Measurements from ENCODE around the gene PCDHGB4. TPM values are rescaled to one million over a fixed set of nuclear protein-coding genes. Genes with fewer than 3 reads are reported as not detected.
A peak's percentile ranks its signal among the peaks of the same experiment; 100 is the strongest.
"Not testable (repeated sequence)": the region's sequence is repeated elsewhere in the genome, so short reads cannot be mapped to it uniquely, and the experiment has no call there.

Gene PCDHGB4
- total RNA-seq, 4 donors from 2014 or later: 3.8 to 5.5 (median 4.6) TPM

- no peak overlapping the region for H3K4me3 ChIP-seq
- 43% methylated on average over 16 of the region's 21 CpGs for WGBS
- intact Hi-C loops (cut with DNase I): no loop called here
Measured at GRCh38 chr5:141393267-141393666, 5.8 kb downstream of the PCDHGB4 start.

DNA sequence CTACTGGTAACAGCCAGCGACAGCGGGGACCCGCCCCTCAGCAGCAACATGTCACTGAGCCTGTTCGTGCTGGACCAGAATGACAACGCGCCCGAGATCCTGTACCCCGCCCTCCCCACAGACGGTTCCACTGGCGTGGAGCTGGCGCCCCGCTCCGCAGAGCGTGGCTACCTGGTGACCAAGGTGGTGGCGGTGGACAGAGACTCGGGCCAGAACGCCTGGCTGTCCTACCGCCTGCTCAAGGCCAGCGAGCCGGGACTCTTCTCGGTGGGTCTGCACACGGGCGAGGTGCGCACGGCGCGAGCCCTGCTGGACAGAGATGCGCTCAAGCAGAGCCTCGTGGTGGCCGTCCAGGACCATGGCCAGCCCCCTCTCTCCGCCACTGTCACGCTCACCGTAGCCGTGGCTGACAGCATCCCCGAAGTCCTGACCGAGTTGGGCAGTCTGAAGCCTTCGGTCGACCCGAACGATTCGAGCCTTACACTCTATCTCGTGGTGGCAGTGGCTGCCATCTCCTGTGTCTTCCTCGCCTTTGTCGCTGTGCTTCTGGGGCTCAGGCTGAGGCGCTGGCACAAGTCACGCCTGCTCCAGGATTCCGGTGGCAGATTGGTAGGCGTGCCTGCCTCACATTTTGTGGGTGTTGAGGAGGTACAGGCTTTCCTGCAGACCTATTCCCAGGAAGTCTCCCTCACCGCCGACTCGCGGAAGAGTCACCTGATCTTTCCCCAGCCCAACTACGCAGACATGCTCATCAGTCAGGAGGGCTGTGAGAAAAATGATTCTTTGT lies 7.1 kb downstream of the PCDHGB4 start:
- DNase-seq (ENCODE audit: extremely low spot score); H3K4me1 ChIP-seq; H3K4me3 ChIP-seq; H3K27ac ChIP-seq (replicated peaks in 1 of 4); H3K27me3 ChIP-seq; intact Hi-C loops (cut with DNase I): not testable (repeated sequence)
- Histone ChIP-seq H3K36me3 (peaks cover 0 to 12% (median 4%) of the 10 kb centered on the region in 4 donors), H3K9me3 (peaks cover 24 to 97% (median 95%) of the 10 kb centered on the region in 4 donors)
- WGBS: 28% methylated on average over 21 of the region's 53 CpGs

More at GRCh38 chr5:141393267-141393666, 5.8 kb downstream of the PCDHGB4 start:
- TF ChIP-seq CTCF (IDR thresholded peaks at IDR 0.05): no peak
- Histone ChIP-seq H3K27ac (replicated peaks in 1 of 4) (no peak overlapping the region), H3K4me1 (no peaks in the 10 kb centered on the region), H3K27me3 (peaks cover 0 to 12% (median 0%) of the 10 kb centered on the region in 4 donors), H3K9me3 (peaks cover 12 to 97% (median 95%) of the 10 kb centered on the region in 4 donors), H3K36me3 (peaks cover 0 to 12% (median 5%) of the 10 kb centered on the region in 4 donors)
- no peak for DNase-seq (ENCODE audit: extremely low spot score)

- H3K36me3 ChIP-seq; DNase-seq (ENCODE audit: extremely low spot score); intact Hi-C loops (cut with DNase I); H3K27ac ChIP-seq (replicated peaks in 1 of 4); H3K4me1 ChIP-seq: not testable (repeated sequence)
- peak within 1 kb of the TSS; percentile 20 to 44 (median 28) for H3K4me3 ChIP-seq
- 9% methylated on average over 20 of the region's 43 CpGs for WGBS
- peaks cover 21 to 94% (median 93%) of the 10 kb centered on the region in 4 donors for H3K9me3 ChIP-seq
- peak; percentile 14 to 40 (median 37) for TF ChIP-seq CTCF (IDR thresholded peaks at IDR 0.05)
- H3K27me3 ChIP-seq: peaks cover 0 to 13% (median 0%) of the 10 kb centered on the region in 4 donors
Measured at GRCh38 chr5:141397756-141398551, 10.5 kb downstream of the PCDHGB4 start, which contains the start of gene PCDHGB5. Gene PCDHGB5, plus strand, starts transcription at chr5:141397947. Its CDS starts 181 bp downstream, at chr5:141398128.

- H3K9me3 ChIP-seq: peaks cover 23 to 94% (median 93%) of the 10 kb centered on the region in 4 donors
- peaks cover 0 to 6% (median under 1%) of the 10 kb centered on the region in 4 donors for H3K36me3 ChIP-seq
- TF ChIP-seq POLR2AphosphoS5 (IDR thresholded peaks at IDR 0.05): no peak
- no peak for TF ChIP-seq POLR2A (IDR thresholded peaks at IDR 0.05; ENCODE audit: low read depth)
- no peak for TF ChIP-seq EP300 (IDR thresholded peaks at IDR 0.05)
- TF ChIP-seq CTCF (IDR thresholded peaks at IDR 0.05): no peak
- H3K4me3 ChIP-seq: no peak overlapping the region
- no peaks in the 10 kb centered on the region for H3K4me1 ChIP-seq
- WGBS: 23% methylated on average over 11 of the region's 15 CpGs
- H3K27me3 ChIP-seq: peaks cover 0 to 9% (median 0%) of the 10 kb centered on the region in 4 donors
- no peak overlapping the region for H3K27ac ChIP-seq (replicated peaks in 1 of 4)
- intact Hi-C loops (cut with DNase I): no loop called here
- no peak for DNase-seq (ENCODE audit: extremely low spot score)
Measured at GRCh38 chr5:141398608-141399007, 11.1 kb downstream of the PCDHGB4 start.

DNA sequence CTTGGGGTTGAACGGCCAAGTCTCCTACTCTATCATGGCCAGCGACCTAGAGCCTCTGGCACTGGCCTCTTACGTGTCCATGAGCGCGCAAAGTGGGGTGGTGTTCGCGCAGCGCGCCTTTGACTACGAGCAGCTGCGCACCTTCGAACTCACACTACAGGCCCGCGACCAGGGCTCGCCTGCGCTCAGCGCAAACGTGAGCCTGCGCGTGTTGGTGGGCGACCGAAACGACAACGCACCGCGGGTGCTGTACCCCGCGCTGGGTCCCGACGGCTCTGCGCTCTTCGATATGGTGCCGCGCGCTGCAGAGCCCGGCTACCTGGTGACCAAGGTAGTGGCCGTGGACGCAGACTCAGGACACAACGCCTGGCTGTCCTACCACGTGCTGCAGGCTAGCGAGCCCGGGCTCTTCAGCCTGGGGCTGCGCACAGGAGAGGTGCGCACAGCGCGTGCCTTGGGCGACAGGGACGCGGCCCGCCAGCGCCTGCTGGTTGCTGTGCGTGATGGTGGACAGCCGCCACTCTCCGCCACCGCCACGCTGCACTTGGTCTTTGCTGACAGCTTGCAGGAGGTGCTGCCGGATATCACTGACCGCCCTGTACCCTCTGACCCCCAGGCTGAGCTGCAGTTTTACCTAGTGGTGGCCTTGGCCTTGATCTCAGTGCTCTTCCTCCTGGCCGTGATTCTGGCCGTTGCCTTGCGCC lies 12.2 kb downstream of the PCDHGB4 start:
- peaks cover 21 to 94% (median 93%) of the 10 kb centered on the region in 4 donors for H3K9me3 ChIP-seq
- H3K27me3 ChIP-seq: peaks cover 0 to 9% (median 0%) of the 10 kb centered on the region in 4 donors
- TF ChIP-seq POLR2AphosphoS5 (IDR thresholded peaks at IDR 0.05) (no peak), CTCF (IDR thresholded peaks at IDR 0.05) (no peak), POLR2A (IDR thresholded peaks at IDR 0.05; ENCODE audit: low read depth) (no peak), EP300 (IDR thresholded peaks at IDR 0.05) (no peak)
- H3K4me1 ChIP-seq: no peaks in the 10 kb centered on the region
- no peak overlapping the region for H3K27ac ChIP-seq (replicated peaks in 1 of 4)
- peak overlapping the region in 2 of 4 donors; percentile 5 to 18 for H3K4me3 ChIP-seq
- H3K36me3 ChIP-seq: peaks cover 0 to 6% (median 0%) of the 10 kb centered on the region in 4 donors
- DNase-seq (ENCODE audit: extremely low spot score): no peak
- intact Hi-C loops (cut with DNase I): no loop called here
- WGBS: 23% methylated on average over 33 of the region's 61 CpGs

Data from esophagus muscularis mucosa (tissue), 4 donors.